ENCODE results near the gene COA8.

- TF ChIP-seq RFX5 (IDR thresholded peaks at IDR 0.05; ENCODE audit: low read depth, low read length) (no peak), FOS (IDR thresholded peaks at IDR 0.05; ENCODE audit: low read depth, low read length) (no peak)
Measured at GRCh38 chr14:103523575-103523954, 39.2 kb upstream of the COA8 start.
